ENCODE results near the gene CEMIP2. TPM values are rescaled to one million over a fixed set of nuclear protein-coding genes. Genes with fewer than 3 reads are reported as not detected.

Gene CEMIP2
- total RNA-seq, 1 donor from 2014 or later: 139 TPM

DNA sequence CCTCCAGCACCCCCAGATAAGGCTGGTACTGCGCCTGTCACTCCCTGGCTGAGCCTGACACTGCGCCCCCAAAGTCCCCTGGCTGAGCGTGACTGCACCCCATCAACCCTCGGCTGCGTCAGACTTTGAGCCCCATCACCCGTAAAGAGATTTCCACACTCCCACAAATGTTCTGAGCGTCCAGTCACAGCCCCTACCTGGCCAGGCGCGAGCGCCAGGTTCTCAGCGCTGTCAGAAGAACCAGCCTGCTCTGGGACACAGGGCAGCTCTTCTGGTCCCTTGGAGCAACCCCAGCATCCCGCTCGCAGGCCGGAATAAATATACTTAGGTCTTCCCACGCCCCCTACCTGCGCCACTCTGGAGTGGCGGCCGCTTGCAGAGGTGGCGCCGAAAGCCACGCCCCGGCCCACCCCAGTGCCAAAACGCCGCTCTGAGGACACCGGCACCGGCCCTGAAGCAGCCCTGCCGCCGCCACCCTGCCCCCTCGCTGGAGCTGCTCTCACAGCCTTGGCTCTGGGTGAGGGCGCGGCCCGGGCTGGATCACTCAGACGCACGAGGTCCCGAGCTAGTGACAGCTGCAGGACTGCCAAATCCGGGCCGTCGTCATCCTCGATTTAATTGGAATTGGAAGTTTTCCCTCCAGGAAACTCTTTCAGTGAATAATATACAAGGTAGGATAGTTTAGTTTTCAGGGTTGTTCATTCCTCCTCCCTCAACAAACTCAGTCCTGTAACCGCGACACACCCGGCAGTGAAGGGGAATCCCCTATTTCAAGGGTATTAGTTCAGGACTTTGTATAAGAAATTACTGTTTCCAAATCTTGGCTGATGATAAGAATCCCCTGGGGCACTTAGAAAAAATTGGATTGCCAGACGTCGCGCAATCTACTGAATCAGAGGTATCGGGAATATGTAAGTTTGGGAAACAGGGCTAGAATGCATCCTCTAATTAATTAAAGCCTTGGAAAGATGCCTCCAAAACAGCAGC is 1.2 kb upstream of the CEMIP2 start:
- Histone ChIP-seq H3K4me3 (ENCODE audit: insufficient read depth, low read depth, low read length) (peak overlapping the region; percentile 76), H3K36me3 (ENCODE audit: insufficient read depth, low read length) (no peaks in the 10 kb centered on the region), H2AFZ (ENCODE audit: low read depth, low read length) (peak overlapping the region; percentile 79), H3K79me2 (ENCODE audit: insufficient read depth, low read length) (peaks cover 35% of the 10 kb centered on the region), H3K27me3 (ENCODE audit: insufficient read depth, low read length) (no peaks in the 10 kb centered on the region), H3K9ac (ENCODE audit: low read length) (peak overlapping the region; percentile 71), H3K9me3 (ENCODE audit: insufficient read depth, low read depth, low read length) (no peaks in the 10 kb centered on the region), H3K4me1 (ENCODE audit: insufficient read depth, low read length) (peaks cover 37% of the 10 kb centered on the region), H3K4me2 (ENCODE audit: low read length) (peak overlapping the region; percentile 100), H4K20me1 (ENCODE audit: insufficient read depth, low read length) (peaks cover 25% of the 10 kb centered on the region), H3K27ac (ENCODE audit: low read depth, low read length) (no peak overlapping the region)
- H3K36me3 Mint-ChIP-seq (ENCODE audit: low read depth, unreplicated experiment): no peaks in the 10 kb centered on the region
- no peaks in the 10 kb centered on the region for H3K9me3 Mint-ChIP-seq (ENCODE audit: unreplicated experiment)
- peak overlapping the region; percentile 88 for H3K4me3 Mint-ChIP-seq (ENCODE audit: unreplicated experiment)
- no peak for FAIRE-seq
- peak overlapping the region; percentile 58 for H3K27ac Mint-ChIP-seq (ENCODE audit: unreplicated experiment)
- H3K4me1 Mint-ChIP-seq (ENCODE audit: low read depth, unreplicated experiment): peaks cover 20% of the 10 kb centered on the region
- DNase-seq (ENCODE audit: low read depth): no peak
- TF ChIP-seq EZH2 (IDR thresholded peaks at IDR 0.05; ENCODE audit: insufficient read depth, low read length): peak; percentile 24
- TF ChIP-seq, protein P1, sequence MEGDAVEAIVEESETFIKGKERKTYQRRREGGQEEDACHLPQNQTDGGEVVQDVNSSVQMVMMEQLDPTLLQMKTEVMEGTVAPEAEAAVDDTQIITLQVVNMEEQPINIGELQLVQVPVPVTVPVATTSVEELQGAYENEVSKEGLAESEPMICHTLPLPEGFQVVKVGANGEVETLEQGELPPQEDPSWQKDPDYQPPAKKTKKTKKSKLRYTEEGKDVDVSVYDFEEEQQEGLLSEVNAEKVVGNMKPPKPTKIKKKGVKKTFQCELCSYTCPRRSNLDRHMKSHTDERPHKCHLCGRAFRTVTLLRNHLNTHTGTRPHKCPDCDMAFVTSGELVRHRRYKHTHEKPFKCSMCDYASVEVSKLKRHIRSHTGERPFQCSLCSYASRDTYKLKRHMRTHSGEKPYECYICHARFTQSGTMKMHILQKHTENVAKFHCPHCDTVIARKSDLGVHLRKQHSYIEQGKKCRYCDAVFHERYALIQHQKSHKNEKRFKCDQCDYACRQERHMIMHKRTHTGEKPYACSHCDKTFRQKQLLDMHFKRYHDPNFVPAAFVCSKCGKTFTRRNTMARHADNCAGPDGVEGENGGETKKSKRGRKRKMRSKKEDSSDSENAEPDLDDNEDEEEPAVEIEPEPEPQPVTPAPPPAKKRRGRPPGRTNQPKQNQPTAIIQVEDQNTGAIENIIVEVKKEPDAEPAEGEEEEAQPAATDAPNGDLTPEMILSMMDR (IDR thresholded peaks at IDR 0.05; ENCODE audit: insufficient read depth, low read depth, low read length): peak; percentile 1
- peaks cover 2% of the 10 kb centered on the region for H3K27me3 Mint-ChIP-seq (ENCODE audit: low read depth, unreplicated experiment)

DNA sequence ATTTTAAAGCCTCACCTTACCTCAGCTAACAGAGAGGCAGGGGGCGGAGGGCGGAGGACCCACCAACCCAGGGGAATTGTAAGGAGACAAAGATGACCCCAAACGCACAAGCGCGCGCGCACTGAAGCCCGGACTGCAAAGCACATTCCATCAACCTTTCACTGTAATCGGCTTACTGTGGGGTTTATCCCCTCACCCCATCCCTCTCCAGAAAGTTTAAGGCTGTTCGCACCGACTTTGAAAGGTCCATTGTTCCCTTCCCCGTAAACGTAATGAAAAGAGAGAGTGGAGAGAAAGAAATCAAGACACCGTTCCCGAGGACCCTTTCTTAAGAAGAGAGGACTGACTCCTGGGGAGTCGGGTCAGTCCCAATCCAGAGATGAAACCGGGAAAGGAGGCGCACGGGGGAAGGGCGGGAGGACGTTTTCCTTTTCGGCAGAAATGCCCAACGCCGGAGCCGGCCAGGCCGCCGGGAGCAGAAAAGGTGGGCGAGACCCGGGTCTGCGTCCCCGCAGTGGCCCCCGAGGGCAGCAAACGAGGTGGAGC is 464 bp downstream of the CEMIP2 start:
- no peaks in the 10 kb centered on the region for H3K27me3 Mint-ChIP-seq (ENCODE audit: low read depth, unreplicated experiment)
- no peaks in the 10 kb centered on the region for H3K36me3 ChIP-seq (ENCODE audit: insufficient read depth, low read length)
- peaks cover 35% of the 10 kb centered on the region for H3K4me1 Mint-ChIP-seq (ENCODE audit: low read depth, unreplicated experiment)
- peak overlapping the region; percentile 77 for H3K27ac Mint-ChIP-seq (ENCODE audit: unreplicated experiment)
- no peaks in the 10 kb centered on the region for H3K9me3 ChIP-seq (ENCODE audit: insufficient read depth, low read depth, low read length)
- H3K4me3 Mint-ChIP-seq (ENCODE audit: unreplicated experiment): peak overlapping the region; percentile 92
- FAIRE-seq (no peak), DNase-seq (ENCODE audit: low read depth) (no peak)
- H3K27ac ChIP-seq (ENCODE audit: low read depth, low read length): peak overlapping the region; percentile 90
- H3K9me3 Mint-ChIP-seq (ENCODE audit: unreplicated experiment): no peaks in the 10 kb centered on the region
- H2AFZ ChIP-seq (ENCODE audit: low read depth, low read length): peak overlapping the region; percentile 74
- H3K9ac ChIP-seq (ENCODE audit: low read length): peak overlapping the region; percentile 90
- H4K20me1 ChIP-seq (ENCODE audit: insufficient read depth, low read length): peaks cover 25% of the 10 kb centered on the region
- peaks cover 52% of the 10 kb centered on the region for H3K4me1 ChIP-seq (ENCODE audit: insufficient read depth, low read length)
- H3K27me3 ChIP-seq (ENCODE audit: insufficient read depth, low read length): no peaks in the 10 kb centered on the region
- no peak for TF ChIP-seq EZH2 (IDR thresholded peaks at IDR 0.05; ENCODE audit: insufficient read depth, low read length)
- TF ChIP-seq, protein P1 (IDR thresholded peaks at IDR 0.05; ENCODE audit: insufficient read depth, low read depth, low read length): no peak
- H3K4me2 ChIP-seq (ENCODE audit: low read length): peak overlapping the region; percentile 93
- peak overlapping the region; percentile 91 for H3K4me3 ChIP-seq (ENCODE audit: insufficient read depth, low read depth, low read length)
- peaks cover 47% of the 10 kb centered on the region for H3K79me2 ChIP-seq (ENCODE audit: insufficient read depth, low read length)
- H3K36me3 Mint-ChIP-seq (ENCODE audit: low read depth, unreplicated experiment): no peaks in the 10 kb centered on the region

Data from astrocyte (in vitro differentiated cells and primary cell).